Osteoblast (primary cell): Measurements from ENCODE around the gene SGK1. TPM values are rescaled to one million over a fixed set of nuclear protein-coding genes. Genes with fewer than 3 reads are reported as not detected.
"Not testable (repeated sequence)": the region's sequence is repeated elsewhere in the genome, so short reads cannot be mapped to it uniquely, and the experiment has no call there.

ENCODE experiments used
- DNase-seq: peaks from one replicate; pipeline ENCODE4 v3.0.0; 2011; ENCODE audit warnings: low spot score, mixed read lengths; ENCODE audit not compliant: insufficient read length; ENCODE audit errors: missing footprints
- H2AFZ ChIP-seq: 2 replicates; pipeline ENCODE4 v1.6.0; 2011; ENCODE audit warnings: mild to moderate bottlenecking, low read length
- H3K27ac ChIP-seq: 2 replicates; pipeline ENCODE4 v1.5.1; 2011; ENCODE audit warnings: mild to moderate bottlenecking, low read depth, low read length, moderate library complexity
- H3K27me3 ChIP-seq: 2 replicates; pipeline ENCODE4 v1.6.0; 2012; ENCODE audit warnings: mild to moderate bottlenecking, control low read depth, inconsistent platforms, low read length, moderate library complexity; ENCODE audit not compliant: insufficient read depth
- H3K36me3 ChIP-seq: 2 replicates; pipeline ENCODE4 v1.5.1; 2011; ENCODE audit warnings: mild to moderate bottlenecking, low read length, control low read depth, moderate library complexity; ENCODE audit not compliant: insufficient read depth
- H3K4me1 ChIP-seq: 2 replicates; pipeline ENCODE4 v1.5.1; 2011; ENCODE audit warnings: mild to moderate bottlenecking, low read length, control low read depth, moderate library complexity; ENCODE audit not compliant: insufficient read depth
- H3K4me2 ChIP-seq: 2 replicates; pipeline ENCODE4 v1.6.0; 2011; ENCODE audit warnings: mild to moderate bottlenecking, low read length; ENCODE audit not compliant: insufficient read depth
- H3K4me3 ChIP-seq: fragments of 200-600 bp; sonication (generic); 3 replicates; pipeline ENCODE4 v1.5.1; 2012; ENCODE audit warnings: mild to moderate bottlenecking, low read length, inconsistent platforms; ENCODE audit not compliant: insufficient read depth
- H3K79me2 ChIP-seq: 2 replicates; pipeline ENCODE4 v1.6.0; 2012; ENCODE audit warnings: mild to moderate bottlenecking, low read length, control low read depth, inconsistent platforms; ENCODE audit not compliant: insufficient read depth
- H3K9me3 ChIP-seq: 2 replicates; pipeline ENCODE4 v1.5.1; 2011; ENCODE audit warnings: low read depth, low read length, control low read depth
- H4K20me1 ChIP-seq: 2 replicates; pipeline ENCODE4 v1.6.0; 2012; ENCODE audit warnings: mild to moderate bottlenecking, low read length, control low read depth; ENCODE audit not compliant: insufficient read depth
- CTCF ChIP-seq: IDR thresholded peaks from 2 replicates; pipeline ENCODE4 v1.5.1; 2011; ENCODE audit warnings: mild to moderate bottlenecking, low read depth, low read length, moderate library complexity; ENCODE audit errors: extremely low read depth
- total RNA-seq: library from RNA; depleted of rRNA; stranded (reverse); fragments of >200 nt; gene quantifications from 2 replicates; pipeline ENCODE4 v1.2.3, GENCODE V29; 2012

The SGK1 gene
- total RNA-seq, 1 donor: 91.6 TPM

DNA sequence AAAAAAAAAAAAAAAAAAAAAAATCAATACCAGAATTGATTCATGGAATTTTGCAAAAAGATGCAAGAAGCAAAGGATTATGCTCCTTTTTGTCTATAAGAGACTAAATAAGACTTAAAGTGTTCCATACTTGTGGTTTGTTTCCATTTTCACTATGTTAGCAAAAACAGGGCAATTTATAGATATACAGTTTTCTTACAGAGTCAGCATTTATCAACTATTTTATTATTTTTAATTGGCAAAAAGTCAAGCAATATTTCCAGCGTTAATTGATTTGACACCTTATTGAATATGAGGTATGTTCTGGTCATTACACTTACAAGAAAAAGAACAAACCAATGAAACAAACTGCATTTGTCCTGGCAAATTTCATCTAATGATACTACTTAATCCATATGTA, 5.4 kb upstream of the SGK1 start:
- Histone ChIP-seq H3K4me2 (no peak overlapping the region), H3K27ac (no peak overlapping the region), H3K9me3 (no peaks in the 10 kb centered on the region), H3K79me2 (no peaks in the 10 kb centered on the region), H4K20me1 (no peaks in the 10 kb centered on the region), H3K4me3 (no peak overlapping the region), H3K36me3 (no peaks in the 10 kb centered on the region), H2AFZ (no peak overlapping the region), H3K4me1 (peaks cover 2% of the 10 kb centered on the region), H3K27me3 (no peaks in the 10 kb centered on the region)
- no peak for DNase-seq
- TF ChIP-seq CTCF: no peak

- no peak overlapping the region for H3K4me3 ChIP-seq
- no peaks in the 10 kb centered on the region for H3K27me3 ChIP-seq
- no peak overlapping the region for H2AFZ ChIP-seq
- H3K4me1 ChIP-seq: peaks cover 4% of the 10 kb centered on the region
- no peak for DNase-seq
- no peaks in the 10 kb centered on the region for H4K20me1 ChIP-seq
- TF ChIP-seq CTCF: no peak
- no peaks in the 10 kb centered on the region for H3K79me2 ChIP-seq
- H3K27ac ChIP-seq: no peak overlapping the region
- no peak overlapping the region for H3K4me2 ChIP-seq
- no peaks in the 10 kb centered on the region for H3K9me3 ChIP-seq
- H3K36me3 ChIP-seq: no peaks in the 10 kb centered on the region
These were observed 4.3 kb upstream of the SGK1 start for GRCh38 chr6:134322216-134322615.

- TF ChIP-seq CTCF: no peak
- Histone ChIP-seq H3K4me3 (no peak overlapping the region), H3K4me2 (no peak overlapping the region), H3K79me2 (no peaks in the 10 kb centered on the region), H4K20me1 (no peaks in the 10 kb centered on the region), H3K27me3 (no peaks in the 10 kb centered on the region), H3K36me3 (no peaks in the 10 kb centered on the region), H2AFZ (no peak overlapping the region), H3K9me3 (no peaks in the 10 kb centered on the region), H3K4me1 (peaks cover 4% of the 10 kb centered on the region), H3K27ac (no peak overlapping the region)
- no peak for DNase-seq
These were observed 3.3 kb upstream of the SGK1 start for GRCh38 chr6:134321246-134321645.

DNA sequence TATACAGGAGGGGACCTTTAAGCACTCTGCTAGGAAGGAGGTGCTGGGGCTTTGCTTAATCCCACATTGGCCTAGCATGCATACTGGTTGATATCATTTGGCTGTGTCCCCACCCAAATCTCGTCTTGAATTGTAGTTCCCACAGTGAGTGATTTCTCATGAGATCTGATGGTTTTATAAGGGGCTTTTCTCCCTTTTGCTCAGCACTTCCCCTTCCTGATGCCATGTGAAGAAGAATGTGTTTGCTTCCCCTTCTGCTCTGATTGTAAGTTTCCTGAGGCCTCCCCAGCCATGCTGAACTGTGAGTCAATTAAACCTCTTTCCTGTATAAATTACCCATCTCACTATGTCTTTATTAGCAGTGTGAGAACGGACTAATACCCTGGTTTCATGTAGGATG, 1.8 kb upstream of the SGK1 start:
- not testable (repeated sequence) for H3K36me3 ChIP-seq, H3K4me3 ChIP-seq, H3K27ac ChIP-seq, H3K79me2 ChIP-seq, H3K4me1 ChIP-seq, H3K9me3 ChIP-seq, H2AFZ ChIP-seq, H3K27me3 ChIP-seq, H3K4me2 ChIP-seq, DNase-seq, H4K20me1 ChIP-seq

- no peak overlapping the region for H2AFZ ChIP-seq
- peaks cover 4% of the 10 kb centered on the region for H3K4me1 ChIP-seq
- H3K79me2 ChIP-seq: no peaks in the 10 kb centered on the region
- H3K27ac ChIP-seq: no peak overlapping the region
- no peak overlapping the region for H3K4me3 ChIP-seq
- TF ChIP-seq CTCF: no peak
- DNase-seq: no peak
- no peaks in the 10 kb centered on the region for H3K9me3 ChIP-seq
- H3K36me3 ChIP-seq: no peaks in the 10 kb centered on the region
- H3K4me2 ChIP-seq: no peak overlapping the region
- no peaks in the 10 kb centered on the region for H4K20me1 ChIP-seq
- H3K27me3 ChIP-seq: no peaks in the 10 kb centered on the region
These were observed 1.0 kb upstream of the SGK1 start for GRCh38 chr6:134318974-134319281.
